Measurements from ENCODE around the gene ZG16B.

DNA sequence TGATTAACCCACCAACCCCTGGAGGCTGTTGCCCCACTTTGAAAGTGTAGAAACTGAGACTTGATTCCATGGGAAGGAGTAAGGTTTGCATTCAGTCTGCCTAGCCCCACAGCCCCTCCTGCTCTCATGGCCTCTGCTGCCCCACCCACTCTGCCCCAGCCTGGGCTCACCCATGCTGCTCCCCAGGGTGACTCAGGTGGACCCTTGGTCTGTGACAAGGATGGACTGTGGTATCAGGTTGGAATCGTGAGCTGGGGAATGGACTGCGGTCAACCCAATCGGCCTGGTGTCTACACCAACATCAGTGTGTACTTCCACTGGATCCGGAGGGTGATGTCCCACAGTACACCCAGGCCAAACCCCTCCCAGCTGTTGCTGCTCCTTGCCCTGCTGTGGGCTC, 25.4 kb upstream of the ZG16B start:
- no peak for TF ChIP-seq EZH2 (IDR thresholded peaks at IDR 0.05; ENCODE audit: low read depth, low read length, severe bottlenecking)
- TF ChIP-seq POLR2A (IDR thresholded peaks at IDR 0.05; ENCODE audit: control extremely low read depth in 1 of 2, low read depth in 2 of 2, low read length in 2 of 2) = no peak
- TF ChIP-seq FOSL1 (IDR thresholded peaks at IDR 0.05; ENCODE audit: insufficient read depth, low read depth, low read length) = no peak
- TF ChIP-seq ZNF274 (IDR thresholded peaks at IDR 0.05; ENCODE audit: borderline replicate concordance, extremely low read depth, low read length) = no peak
- no peak for TF ChIP-seq SIN3A (conservative IDR thresholded peaks at IDR 0.05 in 1 of 2, IDR thresholded peaks at IDR 0.05 in 1 of 2; ENCODE audit: low read depth in 1 of 2, low read length in 2 of 2)
- no peak for TF ChIP-seq JUND (IDR thresholded peaks at IDR 0.05; ENCODE audit: low read length)
- no peak for TF ChIP-seq CTCF (IDR thresholded peaks at IDR 0.05; ENCODE audit: control extremely low read depth in 1 of 3, insufficient read depth in 1 of 3, low read depth in 1 of 3, low read length in 3 of 3)

Data from H1 (cell line).